Measurements from ENCODE around the gene SMTN. TPM values are rescaled to one million over a fixed set of nuclear protein-coding genes. Genes with fewer than 3 reads are reported as not detected.

SMTN gene
- 75.7 and 94.1 TPM in 2 replicates for total RNA-seq

DNA sequence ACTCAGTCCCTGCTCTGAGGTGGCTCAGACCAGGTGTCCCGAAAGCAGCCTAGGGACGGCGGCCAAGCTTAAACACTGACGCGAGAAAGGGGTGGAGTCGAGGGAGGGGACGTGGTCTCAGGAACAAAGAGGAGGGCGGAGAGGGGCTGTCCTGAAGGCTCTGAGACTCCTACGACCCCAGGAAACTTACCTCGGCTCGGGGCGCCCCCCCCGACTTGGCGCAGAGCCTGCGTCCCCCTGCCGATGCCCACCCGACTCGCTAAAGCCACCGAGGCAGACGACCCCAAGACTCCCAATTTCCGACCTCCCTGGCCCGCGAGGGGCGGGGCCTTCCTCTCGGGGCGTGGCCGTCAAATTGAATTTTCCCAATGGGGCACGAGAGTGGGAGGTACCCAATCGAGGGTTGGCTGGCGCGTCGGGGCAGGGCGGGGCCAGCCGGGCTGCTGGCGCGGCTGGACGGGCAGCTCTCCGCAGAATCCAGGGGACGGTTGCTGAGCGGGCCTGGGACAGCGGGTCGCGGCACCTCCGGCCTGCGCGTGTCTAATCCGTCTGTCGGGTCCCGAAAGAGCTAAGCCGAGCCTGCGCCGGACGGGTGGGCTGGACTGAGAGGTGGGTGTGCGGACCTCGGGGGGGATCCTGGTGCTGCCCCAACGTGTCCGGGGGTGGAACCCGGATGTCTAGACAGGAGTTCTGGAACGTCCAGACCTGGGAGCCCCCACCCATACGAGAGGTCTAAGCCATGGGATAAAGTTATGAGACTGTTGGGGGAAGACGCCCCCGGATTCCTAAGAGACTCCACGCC, at the start of gene SMTN:
Gene SMTN, plus strand, starts transcription at position 471 of the 802 bp plus-strand sequence. CDS start 1,941 bp downstream, outside the sequence.
- TF ChIP-seq, protein P1, sequence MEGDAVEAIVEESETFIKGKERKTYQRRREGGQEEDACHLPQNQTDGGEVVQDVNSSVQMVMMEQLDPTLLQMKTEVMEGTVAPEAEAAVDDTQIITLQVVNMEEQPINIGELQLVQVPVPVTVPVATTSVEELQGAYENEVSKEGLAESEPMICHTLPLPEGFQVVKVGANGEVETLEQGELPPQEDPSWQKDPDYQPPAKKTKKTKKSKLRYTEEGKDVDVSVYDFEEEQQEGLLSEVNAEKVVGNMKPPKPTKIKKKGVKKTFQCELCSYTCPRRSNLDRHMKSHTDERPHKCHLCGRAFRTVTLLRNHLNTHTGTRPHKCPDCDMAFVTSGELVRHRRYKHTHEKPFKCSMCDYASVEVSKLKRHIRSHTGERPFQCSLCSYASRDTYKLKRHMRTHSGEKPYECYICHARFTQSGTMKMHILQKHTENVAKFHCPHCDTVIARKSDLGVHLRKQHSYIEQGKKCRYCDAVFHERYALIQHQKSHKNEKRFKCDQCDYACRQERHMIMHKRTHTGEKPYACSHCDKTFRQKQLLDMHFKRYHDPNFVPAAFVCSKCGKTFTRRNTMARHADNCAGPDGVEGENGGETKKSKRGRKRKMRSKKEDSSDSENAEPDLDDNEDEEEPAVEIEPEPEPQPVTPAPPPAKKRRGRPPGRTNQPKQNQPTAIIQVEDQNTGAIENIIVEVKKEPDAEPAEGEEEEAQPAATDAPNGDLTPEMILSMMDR (IDR thresholded peaks at IDR 0.05; ENCODE audit: insufficient read depth, low read depth, low read length), result no peak
- DNase-seq (ENCODE audit: low read depth), result peak; percentile 91
- peak within 1 kb of the TSS; percentile 76 for H3K4me3 ChIP-seq (ENCODE audit: low read depth, low read length)

DNA sequence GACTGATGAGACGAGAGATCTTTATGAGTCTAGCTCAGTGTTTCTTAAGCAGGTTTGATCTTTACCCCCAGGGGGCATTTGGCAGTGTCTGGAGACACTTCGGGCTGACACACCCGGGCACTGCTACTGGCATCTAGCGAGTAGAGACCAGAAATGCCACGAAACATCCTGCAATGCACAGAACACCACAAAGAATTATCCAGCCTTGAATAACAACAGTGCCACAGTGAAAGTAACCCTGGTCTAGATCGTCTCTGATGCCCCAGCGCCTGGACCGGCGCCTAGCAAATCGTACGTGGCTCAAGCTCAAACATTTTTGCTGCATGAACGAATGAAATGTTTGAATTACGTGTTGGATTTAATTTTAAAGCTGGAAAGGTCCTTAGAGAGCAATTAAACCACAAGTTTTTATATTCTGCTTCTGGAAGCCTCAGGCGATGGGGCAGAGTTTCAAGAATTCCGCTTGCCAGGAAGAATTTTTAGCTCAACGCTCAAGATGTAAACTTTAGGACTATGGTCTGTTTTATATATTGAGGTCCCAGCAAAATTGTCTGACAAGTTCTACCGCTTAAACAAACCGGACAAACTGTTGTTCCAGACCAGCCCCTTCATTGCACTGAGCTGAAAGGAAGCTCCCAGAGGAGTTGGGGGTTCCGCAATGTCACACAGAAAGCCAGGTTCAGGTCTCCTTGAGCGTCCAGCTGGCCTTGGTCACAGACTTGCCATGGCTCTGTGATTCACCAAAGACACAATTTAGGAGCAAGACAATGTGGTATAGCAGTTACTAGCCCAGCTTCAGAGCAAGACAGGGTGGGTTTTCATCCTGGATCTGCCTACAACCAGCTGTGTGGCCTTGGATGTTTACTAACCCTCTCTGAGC, 44.2 kb upstream of the SMTN start:
- peak overlapping the region; percentile 40 for H3K4me3 ChIP-seq (ENCODE audit: low read depth, low read length)
- DNase-seq (ENCODE audit: low read depth), result peak; percentile 86
- TF ChIP-seq, protein P1 (IDR thresholded peaks at IDR 0.05; ENCODE audit: insufficient read depth, low read depth, low read length), result no peak

- no peak for DNase-seq (ENCODE audit: low read depth)
- H3K4me3 ChIP-seq (ENCODE audit: low read depth, low read length), result no peak overlapping the region
- TF ChIP-seq, protein P1 (IDR thresholded peaks at IDR 0.05; ENCODE audit: insufficient read depth, low read depth, low read length), result no peak
Observed at GRCh38 chr22:31038686-31039085, 42.4 kb upstream of the SMTN start.

GRCh38 chr22:31039393-31039792, 41.7 kb upstream of the SMTN start:
- peak; percentile 92 for DNase-seq (ENCODE audit: low read depth)
- TF ChIP-seq, protein P1 (IDR thresholded peaks at IDR 0.05; ENCODE audit: insufficient read depth, low read depth, low read length), result no peak
- no peak overlapping the region for H3K4me3 ChIP-seq (ENCODE audit: low read depth, low read length)

DNA sequence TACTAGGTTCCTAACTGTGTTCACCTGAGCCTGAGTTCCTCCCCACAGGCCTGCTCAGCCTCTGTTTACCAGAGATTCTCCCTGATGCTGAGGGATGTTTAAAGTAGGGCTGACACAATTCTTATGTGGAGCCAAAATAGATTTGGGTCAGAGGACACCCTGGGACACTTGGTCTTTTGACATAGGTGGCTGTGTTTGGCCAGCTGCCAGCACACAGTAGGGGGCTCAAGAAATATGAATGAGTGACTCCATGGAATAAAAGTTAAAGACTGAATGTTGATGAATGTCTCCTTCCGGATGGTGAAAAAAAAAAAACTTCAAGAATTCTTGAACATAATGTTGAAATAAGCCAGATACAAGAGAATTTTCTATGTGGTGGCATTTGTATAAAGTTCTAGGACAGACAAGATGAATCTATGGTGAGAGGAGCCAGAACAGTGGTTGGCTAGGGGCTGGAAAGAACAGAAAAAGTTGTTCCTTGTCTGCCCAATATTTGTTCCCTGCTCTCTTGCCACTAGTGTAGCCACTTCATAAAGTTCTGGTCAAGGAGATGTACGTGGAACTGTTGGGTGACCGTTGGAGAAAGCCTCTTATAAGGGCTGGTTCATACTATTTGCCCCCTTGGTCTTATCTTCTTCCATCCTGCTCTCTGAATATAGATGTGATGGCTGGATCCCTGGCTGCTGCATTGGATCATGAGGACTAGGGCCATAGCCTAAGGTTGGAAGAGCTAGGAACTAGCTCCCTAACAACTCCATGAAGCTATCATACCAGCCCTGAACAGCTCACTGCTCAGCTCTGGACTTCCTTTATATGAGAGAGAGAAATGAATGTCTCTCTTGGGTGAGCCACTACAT, 40.3 kb upstream of the SMTN start:
- TF ChIP-seq, protein P1 (IDR thresholded peaks at IDR 0.05; ENCODE audit: insufficient read depth, low read depth, low read length), result no peak
- H3K4me3 ChIP-seq (ENCODE audit: low read depth, low read length), result no peak overlapping the region
- DNase-seq (ENCODE audit: low read depth), result peak; percentile 31

DNA sequence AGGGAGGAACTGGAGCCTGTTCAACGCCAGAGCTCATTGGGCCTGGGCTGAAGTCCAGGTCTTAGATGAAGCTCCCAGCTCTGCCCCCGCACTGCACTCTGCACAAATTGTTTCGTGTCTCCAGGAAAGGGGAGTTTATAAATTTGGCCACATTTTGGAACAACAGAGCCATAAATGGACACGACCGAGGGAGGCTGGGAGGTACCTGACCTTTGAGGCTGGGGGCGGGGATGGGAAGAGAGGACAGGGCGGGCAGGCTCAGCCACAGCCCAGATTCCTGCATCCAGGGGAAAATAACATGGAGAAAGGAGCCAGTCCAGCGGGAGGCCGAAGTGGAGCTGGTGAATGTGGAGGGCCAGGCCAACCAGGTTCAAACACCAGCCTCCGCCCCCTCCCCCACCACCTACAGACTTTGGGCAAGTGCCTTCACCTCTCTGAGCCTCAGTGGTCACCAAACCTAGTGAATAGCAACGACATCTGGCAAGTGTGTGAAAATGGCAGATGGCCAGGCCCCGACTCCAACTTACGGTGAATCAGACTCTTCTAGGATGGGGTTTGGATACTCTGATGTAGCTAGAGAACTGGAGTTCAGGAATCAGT, 36.8 kb upstream of the SMTN start:
- peak; percentile 82 for DNase-seq (ENCODE audit: low read depth)
- TF ChIP-seq, protein P1 (IDR thresholded peaks at IDR 0.05; ENCODE audit: insufficient read depth, low read depth, low read length), result no peak
- no peak overlapping the region for H3K4me3 ChIP-seq (ENCODE audit: low read depth, low read length)
